Gastroesophageal sphincter (tissue), 4 donors: Measurements from ENCODE around the gene CASP2. TPM values are rescaled to one million over a fixed set of nuclear protein-coding genes. Genes with fewer than 3 reads are reported as not detected.

Source experiments
- ATAC-seq: fragments of 150-250 bp; one replicate; pipeline ENCODE4 v1.9.1; 2016; ENCODE audit warnings: mild to moderate bottlenecking, moderate library complexity
- H3K27ac ChIP-seq, 4 donors: fragments of 200-600 bp; sonication (generic) in 3 of 4; 1 replicate in 3 of 4; 2 replicates in 1 of 4; pipeline ENCODE4 v1.5.1; 2016 to 2019
- H3K27me3 ChIP-seq: fragments of 200-600 bp; sonication (generic); one replicate; pipeline ENCODE4 v1.5.1; 2019
- H3K36me3 ChIP-seq, 2 donors: fragments of 200-600 bp; sonication (generic); one replicate each; pipeline ENCODE4 v1.5.1; 2019; ENCODE audit warnings: control low read depth in 1 of 2
- H3K4me1 ChIP-seq, 3 donors: fragments of 200-600 bp; sonication (generic); 1 replicate in 2 of 3; 2 replicates in 1 of 3; pipeline ENCODE4 v1.5.1; 2016 to 2019; ENCODE audit warnings: control low read depth in 2 of 3
- H3K4me3 ChIP-seq, 2 donors: fragments of 200-600 bp; sonication (generic); one replicate each; pipeline ENCODE4 v1.5.1; 2019; ENCODE audit warnings: mild to moderate bottlenecking in 1 of 2, moderate library complexity in 1 of 2
- H3K9me3 ChIP-seq, 3 donors: fragments of 200-600 bp; sonication (generic); one replicate each; pipeline ENCODE4 v1.5.1; 2017 to 2019; ENCODE audit warnings: control low read depth in 2 of 3
- EP300 ChIP-seq: sonication (generic); formaldehyde crosslinking; IDR thresholded peaks from one replicate; pipeline ENCODE4 v1.6.1; 2017; ENCODE audit warnings: antibody characterized with exemption, mild to moderate bottlenecking
- POLR2A ChIP-seq, 2 donors: fragments of 450-650 bp; IDR thresholded peaks; one replicate each; pipeline ENCODE4 v1.6.1; 2017; ENCODE audit warnings: antibody characterized with exemption in 2 of 2, mild to moderate bottlenecking in 2 of 2, moderate library complexity in 1 of 2
- POLR2AphosphoS5 ChIP-seq: sonication (generic); formaldehyde crosslinking; IDR thresholded peaks from one replicate; pipeline ENCODE4 v1.6.1; 2017; ENCODE audit warnings: antibody characterized with exemption
- WGBS, 2 donors: methylation state at CpG; one replicate each; pipeline ENCODE4 v1.1.5; 2018; ENCODE audit warnings: low coverage in 1 of 2; 5-methylcytosine and 5-hydroxymethylcytosine counted together
- total RNA-seq, 4 donors: library from RNA; depleted of rRNA; stranded (reverse); fragments of >200 nt; gene quantifications; one replicate each; pipeline ENCODE4 v1.1.0, GENCODE V29; 2016
- TF ChIP-seq, protein P1 (sequence below), 4 experiments: fragments of 200-600 bp in 2 of 4; fragments of 450-650 bp in 2 of 4; sonication (generic) in 1 of 4; IDR thresholded peaks; one replicate each; pipeline ENCODE4 v1.5.1; 2017 to 2019; ENCODE audit warnings: antibody characterized with exemption in 4 of 4, mild to moderate bottlenecking in 2 of 4, moderate library complexity in 2 of 4

Gene CASP2
- total RNA-seq, 4 donors from 2014 or later = 10.1 to 14.5 (median 13.6) TPM

DNA sequence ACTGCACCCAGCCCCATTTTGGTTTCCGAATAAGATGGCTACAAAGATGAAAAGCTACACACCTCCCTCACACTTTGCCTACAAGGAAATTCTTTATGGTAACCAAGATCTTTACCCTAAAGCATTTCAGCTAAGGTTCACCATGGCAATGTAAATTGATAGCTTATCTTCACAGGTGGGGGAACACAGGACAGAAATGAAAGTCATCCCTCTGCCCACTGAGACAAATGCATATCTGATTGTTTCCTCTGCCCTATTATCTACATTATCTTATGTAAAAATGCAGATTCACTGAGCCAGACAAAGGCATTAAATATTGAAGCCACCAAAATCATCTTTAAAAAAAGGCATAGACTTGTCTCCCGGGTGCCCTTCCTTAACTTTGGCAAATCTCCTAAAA is 6.6 kb upstream of the CASP2 start:
- no peak overlapping the region for H3K27ac ChIP-seq
- H3K4me1 ChIP-seq = peaks cover 0 to 16% (median 4%) of the 10 kb centered on the region in 3 donors
- no peak for ATAC-seq
- no peaks in the 10 kb centered on the region for H3K9me3 ChIP-seq
- no peak overlapping the region for H3K4me3 ChIP-seq
- H3K36me3 ChIP-seq = no peaks in the 10 kb centered on the region
- TF ChIP-seq EP300 = no peak
- H3K27me3 ChIP-seq = no peaks in the 10 kb centered on the region
- 90 to 100% methylated on average over 2 of the region's 2 CpGs for WGBS, 2 donors

- H3K4me1 ChIP-seq = peaks cover 0 to 18% (median 4%) of the 10 kb centered on the region in 3 donors
- no peak for TF ChIP-seq EP300
- TF ChIP-seq, protein P1, sequence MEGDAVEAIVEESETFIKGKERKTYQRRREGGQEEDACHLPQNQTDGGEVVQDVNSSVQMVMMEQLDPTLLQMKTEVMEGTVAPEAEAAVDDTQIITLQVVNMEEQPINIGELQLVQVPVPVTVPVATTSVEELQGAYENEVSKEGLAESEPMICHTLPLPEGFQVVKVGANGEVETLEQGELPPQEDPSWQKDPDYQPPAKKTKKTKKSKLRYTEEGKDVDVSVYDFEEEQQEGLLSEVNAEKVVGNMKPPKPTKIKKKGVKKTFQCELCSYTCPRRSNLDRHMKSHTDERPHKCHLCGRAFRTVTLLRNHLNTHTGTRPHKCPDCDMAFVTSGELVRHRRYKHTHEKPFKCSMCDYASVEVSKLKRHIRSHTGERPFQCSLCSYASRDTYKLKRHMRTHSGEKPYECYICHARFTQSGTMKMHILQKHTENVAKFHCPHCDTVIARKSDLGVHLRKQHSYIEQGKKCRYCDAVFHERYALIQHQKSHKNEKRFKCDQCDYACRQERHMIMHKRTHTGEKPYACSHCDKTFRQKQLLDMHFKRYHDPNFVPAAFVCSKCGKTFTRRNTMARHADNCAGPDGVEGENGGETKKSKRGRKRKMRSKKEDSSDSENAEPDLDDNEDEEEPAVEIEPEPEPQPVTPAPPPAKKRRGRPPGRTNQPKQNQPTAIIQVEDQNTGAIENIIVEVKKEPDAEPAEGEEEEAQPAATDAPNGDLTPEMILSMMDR (IDR thresholded peaks at IDR 0.05) = no peak
- H3K4me3 ChIP-seq = no peak overlapping the region
- H3K36me3 ChIP-seq = no peaks in the 10 kb centered on the region
- WGBS, 2 donors = 93 to 100% methylated on average over 1 to 8 of the region's 8 CpGs
- no peaks in the 10 kb centered on the region for H3K27me3 ChIP-seq
- H3K27ac ChIP-seq = no peak overlapping the region
- H3K9me3 ChIP-seq = no peaks in the 10 kb centered on the region
- no peak for ATAC-seq
These were observed 6.0 kb upstream of the CASP2 start for GRCh38 chr7:143282124-143282523.

- Histone ChIP-seq H3K4me1 (peaks cover 3 to 26% (median 4%) of the 10 kb centered on the region in 3 donors), H3K27me3 (no peaks in the 10 kb centered on the region), H3K36me3 (no peaks in the 10 kb centered on the region), H3K27ac (peak overlapping the region in 1 of 4 donors; percentile 39), H3K4me3 (no peak overlapping the region), H3K9me3 (no peaks in the 10 kb centered on the region)
- TF ChIP-seq EP300 (no peak), POLR2A (IDR thresholded peaks at IDR 0.05) (no peak), POLR2AphosphoS5 (no peak)
- TF ChIP-seq, protein P1 (IDR thresholded peaks at IDR 0.05) = no peak
- ATAC-seq = no peak
- WGBS, 2 donors = 72 to 89% methylated on average over 4 of the region's 4 CpGs
These were observed 4.8 kb upstream of the CASP2 start for GRCh38 chr7:143283381-143283780.

DNA sequence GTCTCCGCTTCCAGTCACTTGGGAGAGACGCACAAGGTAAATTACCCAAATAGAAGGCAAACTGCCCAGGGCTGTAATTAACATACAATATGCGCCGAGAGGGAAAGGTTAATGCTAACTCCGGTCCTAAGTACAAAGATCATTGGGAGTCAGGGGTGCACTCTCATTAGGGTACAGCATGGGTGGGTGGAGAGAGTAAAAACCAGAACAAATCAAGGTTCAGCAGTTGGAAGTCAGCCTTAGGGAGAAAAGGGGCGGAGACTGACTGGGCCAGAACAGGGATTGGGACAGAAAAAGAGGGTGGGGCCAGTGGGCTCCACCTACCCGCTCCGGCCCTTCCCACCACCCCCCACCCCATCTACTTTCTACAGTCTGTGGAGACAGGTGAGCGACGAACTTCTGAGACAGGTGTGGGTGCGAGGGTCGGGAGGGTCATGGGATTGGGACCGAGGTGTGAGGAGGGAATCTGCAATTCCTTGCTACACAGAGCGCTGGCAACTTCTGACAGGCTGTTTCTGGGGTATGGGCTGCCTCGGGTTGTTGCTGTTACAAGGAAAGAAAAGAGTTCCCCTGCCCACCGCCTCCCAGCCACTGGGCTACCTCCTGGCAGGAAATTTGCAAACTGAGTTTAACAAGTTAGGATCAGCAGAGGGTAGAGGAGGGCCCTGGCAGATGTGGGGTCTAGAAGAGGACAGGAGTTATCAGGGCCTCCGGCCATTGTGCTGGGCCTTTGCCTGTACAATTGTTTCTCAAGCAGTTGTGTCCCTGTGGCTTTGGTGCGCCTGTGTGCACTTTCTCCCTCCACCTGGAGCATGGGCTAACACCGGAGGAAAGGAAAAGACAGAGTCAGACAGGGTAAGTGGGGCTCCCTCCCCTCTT is 3.3 kb upstream of the CASP2 start, which contains the start of gene TMEM139:
Gene TMEM139, plus strand, starts transcription at position 368 of the 879 bp plus-strand sequence. CDS start 1,000 bp downstream, outside the sequence.
- ATAC-seq = no peak
- 61 to 80% methylated on average over 10 to 12 of the region's 19 CpGs for WGBS, 2 donors
- Histone ChIP-seq H3K9me3 (no peaks in the 10 kb centered on the region), H3K4me3 (no peak within 1 kb of the TSS), H3K4me1 (peaks cover 0 to 26% (median 8%) of the 10 kb centered on the region in 3 donors), H3K27ac (peak within 1 kb of the TSS in 1 of 4 donors; percentile 42), H3K36me3 (no peaks in the 10 kb centered on the region), H3K27me3 (no peaks in the 10 kb centered on the region)
- TF ChIP-seq, protein P1 (IDR thresholded peaks at IDR 0.05) = no peak
- no peak for TF ChIP-seq EP300
- TF ChIP-seq POLR2AphosphoS5 = no peak
- TF ChIP-seq POLR2A (IDR thresholded peaks at IDR 0.05) = no peak

GRCh38 chr7:143285470-143285778 is 2.7 kb upstream of the CASP2 start:
- Histone ChIP-seq H3K9me3 (no peaks in the 10 kb centered on the region), H3K27me3 (no peaks in the 10 kb centered on the region), H3K27ac (no peak overlapping the region), H3K4me1 (peaks cover 0 to 27% (median 9%) of the 10 kb centered on the region in 3 donors), H3K4me3 (no peak overlapping the region), H3K36me3 (no peaks in the 10 kb centered on the region)
- TF ChIP-seq POLR2A (IDR thresholded peaks at IDR 0.05) = no peak
- ATAC-seq = no peak
- no CpG with 5 or more reads among the region's 3 CpGs for WGBS, 2 donors
